CD4-positive, alpha-beta T cell treated with Interleukin-15 for 4 hours (primary cell): ENCODE data around the gene SLC35B1.
"Not testable (repeated sequence)": the region's sequence is repeated elsewhere in the genome, so short reads cannot be mapped to it uniquely, and the experiment has no call there.

Experiments used
- DNase-seq: peaks from one replicate; pipeline ENCODE4 v3.0.0-alpha.2; 2020; ENCODE audit warnings: low spot score

The SLC35B1 gene

GRCh38 chr17:49734515-49735490 lies 27.0 kb upstream of the SLC35B1 start:
- DNase-seq, result no peak

- no peak for DNase-seq
These were observed 23.7 kb upstream of the SLC35B1 start for GRCh38 chr17:49731435-49731831.

DNA sequence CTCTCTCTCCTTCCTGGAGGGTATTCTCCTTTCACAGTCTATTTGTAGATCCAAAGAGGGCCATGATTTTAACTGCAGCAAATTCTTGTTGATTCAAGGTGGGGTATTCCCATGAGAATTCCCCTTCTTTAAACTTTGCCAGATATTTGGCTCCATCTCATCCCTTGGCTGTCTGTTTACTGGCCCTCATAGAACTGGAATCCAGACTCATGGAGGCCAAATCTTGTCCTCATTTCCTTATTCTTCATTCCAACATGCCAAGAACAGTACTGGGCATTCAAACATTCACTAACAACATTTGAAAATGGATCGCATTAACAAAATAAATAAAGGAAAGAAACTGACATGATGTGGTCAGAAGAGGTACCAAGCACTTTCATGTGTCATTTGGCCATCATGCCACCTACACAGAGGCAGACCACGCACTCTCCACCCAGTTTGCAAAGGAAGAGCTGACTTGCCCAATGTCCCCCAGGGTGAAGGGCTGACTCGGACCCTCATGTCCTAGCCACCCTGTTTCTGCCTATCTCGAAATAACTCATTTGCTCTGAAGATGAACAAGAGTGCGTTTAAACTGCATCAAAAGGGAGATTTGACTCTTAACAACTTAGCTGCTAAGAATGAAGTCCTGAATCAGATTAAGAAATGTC lies 23.1 kb upstream of the SLC35B1 start:
- no peak for DNase-seq

DNA sequence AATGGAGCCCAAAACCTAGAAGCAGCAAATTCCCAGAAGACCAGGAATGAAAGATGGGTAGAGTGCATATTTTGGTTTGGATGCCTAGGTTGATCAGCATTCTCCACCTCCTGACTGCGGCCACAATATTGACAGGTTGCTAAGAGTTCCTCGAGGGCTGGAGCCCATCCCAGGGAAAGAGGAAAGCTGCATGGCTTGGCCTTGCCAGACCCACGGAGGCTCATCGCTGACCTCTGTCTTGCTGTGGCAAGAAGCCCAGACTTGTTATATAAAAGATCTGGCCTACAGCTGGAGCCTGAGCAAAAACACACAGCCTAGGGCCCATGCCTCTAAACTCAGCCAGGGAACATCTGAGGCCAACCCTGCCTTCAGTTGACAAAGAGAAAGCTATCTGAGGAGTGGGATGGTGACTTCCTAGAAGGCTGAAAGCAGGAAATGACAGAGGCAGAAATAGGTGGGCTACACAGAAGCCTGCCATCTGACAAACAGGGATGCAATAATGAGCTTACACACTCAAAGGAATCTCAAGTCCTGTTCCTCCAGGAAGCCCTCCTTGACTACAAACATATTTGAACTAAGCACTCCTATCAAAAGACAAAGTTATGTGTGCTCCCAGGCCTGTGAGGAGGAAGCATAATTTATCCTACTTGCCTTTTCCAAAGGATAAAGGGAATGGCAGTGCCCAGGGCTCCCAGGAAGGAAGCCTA lies 22.5 kb upstream of the SLC35B1 start:
- no peak for DNase-seq

- no peak for DNase-seq
These were observed 21.3 kb upstream of the SLC35B1 start for GRCh38 chr17:49729069-49729468.

DNA sequence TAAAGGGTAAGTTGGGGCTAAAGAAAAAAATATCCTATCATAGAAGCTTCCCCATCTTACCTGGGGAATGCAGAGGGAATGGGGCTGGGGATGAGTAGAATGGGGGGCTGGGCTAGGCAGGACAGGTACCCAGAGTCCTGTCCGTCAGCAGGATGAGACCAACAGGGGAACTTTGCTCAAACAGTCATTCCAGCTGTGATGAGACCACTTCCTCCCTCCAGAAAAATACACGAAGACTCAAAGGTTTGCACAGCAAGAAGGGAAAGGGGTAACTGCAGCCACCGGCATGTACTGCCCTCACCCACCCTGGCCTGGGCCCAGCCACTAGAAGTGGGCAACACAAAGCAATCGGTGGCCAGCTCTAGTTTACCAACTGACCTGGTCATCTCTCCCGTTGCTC lies 20.7 kb upstream of the SLC35B1 start:
- DNase-seq, result no peak

DNA sequence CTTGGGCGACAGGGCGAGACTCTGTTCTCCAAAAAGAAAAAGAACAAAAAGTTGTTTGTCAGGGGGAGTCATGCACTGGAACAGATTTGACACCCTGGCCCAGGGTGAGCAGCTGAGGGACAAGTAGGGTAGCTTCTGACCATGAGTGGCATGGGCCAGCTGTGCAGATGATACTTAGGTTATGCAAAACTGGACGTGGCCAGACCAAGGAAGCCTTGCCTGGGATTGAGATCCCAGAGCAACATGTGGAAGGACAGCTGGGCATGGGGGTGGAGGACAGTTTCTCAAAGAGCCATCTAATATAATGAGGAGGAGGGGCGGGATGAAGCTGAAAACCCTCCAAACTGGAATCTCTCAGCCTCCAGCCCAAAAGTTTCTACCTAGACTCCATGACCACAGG lies 19.6 kb upstream of the SLC35B1 start:
- DNase-seq, result no peak

GRCh38 chr17:49725452-49726130 lies 17.8 kb upstream of the SLC35B1 start:
- DNase-seq, result no peak

DNA sequence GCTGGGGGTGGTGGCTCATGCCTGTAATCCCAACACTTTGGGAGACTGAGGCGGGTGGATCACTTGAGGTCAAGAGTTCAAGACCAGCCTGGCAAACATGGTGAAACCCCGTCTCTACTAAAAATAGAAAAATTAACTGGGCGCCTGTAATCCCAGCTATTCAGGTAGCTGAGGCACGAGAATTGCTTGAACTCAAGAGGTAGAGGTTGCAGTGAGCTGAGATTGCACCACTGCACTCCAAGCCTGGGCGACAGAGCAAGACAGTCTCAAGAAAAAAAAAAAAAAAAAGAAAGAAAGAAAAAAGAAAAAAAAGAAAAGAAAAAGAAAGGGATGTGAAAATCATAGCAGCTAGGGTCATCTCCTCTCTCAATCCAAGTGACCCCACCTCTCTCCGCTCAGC lies 16.8 kb upstream of the SLC35B1 start:
- not testable (repeated sequence) for DNase-seq

GRCh38 chr17:49723423-49723822 lies 15.7 kb upstream of the SLC35B1 start:
- no peak for DNase-seq

DNA sequence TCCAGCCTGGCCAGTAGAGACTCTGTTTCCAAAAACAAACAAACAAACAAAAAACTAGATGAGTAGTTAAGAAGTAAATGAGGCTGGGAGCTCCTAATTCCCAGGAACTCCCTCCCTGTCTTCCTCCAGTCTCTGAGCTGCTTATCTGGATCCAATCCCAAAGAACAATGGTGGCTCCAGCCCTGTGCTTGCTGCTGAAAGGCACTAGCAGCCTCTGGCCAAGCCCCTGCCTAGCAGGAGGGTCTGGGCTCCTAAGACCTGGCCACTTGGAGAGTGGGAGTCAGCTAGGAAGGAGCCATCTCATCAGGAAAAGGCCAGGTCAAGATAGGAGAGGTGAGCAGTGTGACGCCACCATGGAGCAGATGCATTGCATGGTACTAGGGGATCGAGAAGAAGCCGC lies 14.3 kb upstream of the SLC35B1 start:
- no peak for DNase-seq

DNA sequence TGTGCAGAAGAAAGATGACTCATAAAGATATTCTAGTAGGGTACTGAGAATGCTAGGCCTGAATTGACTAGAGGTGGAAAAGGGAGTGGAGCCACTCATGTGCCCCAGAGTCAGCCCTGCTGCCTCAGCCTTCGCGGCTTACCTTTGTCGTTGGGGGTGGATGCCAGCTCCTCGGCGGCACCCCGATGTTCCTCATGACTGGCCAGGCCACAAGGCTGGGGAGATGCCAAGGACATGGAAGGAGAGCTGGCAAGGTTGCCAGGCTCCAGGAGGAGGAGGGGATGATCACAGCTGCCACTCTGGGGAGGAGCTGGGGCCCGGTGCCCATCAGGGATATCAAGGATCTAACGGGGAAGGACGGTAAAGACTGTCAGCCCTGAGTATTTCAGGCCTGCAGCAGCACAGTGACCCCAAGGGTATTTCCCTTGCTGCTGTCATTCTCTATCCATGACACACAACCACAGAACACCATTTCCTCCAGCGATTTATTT lies 9.7 kb upstream of the SLC35B1 start:
- peak; percentile 52 for DNase-seq

GRCh38 chr17:49716668-49717364 lies 9.1 kb upstream of the SLC35B1 start:
- no peak for DNase-seq

DNA sequence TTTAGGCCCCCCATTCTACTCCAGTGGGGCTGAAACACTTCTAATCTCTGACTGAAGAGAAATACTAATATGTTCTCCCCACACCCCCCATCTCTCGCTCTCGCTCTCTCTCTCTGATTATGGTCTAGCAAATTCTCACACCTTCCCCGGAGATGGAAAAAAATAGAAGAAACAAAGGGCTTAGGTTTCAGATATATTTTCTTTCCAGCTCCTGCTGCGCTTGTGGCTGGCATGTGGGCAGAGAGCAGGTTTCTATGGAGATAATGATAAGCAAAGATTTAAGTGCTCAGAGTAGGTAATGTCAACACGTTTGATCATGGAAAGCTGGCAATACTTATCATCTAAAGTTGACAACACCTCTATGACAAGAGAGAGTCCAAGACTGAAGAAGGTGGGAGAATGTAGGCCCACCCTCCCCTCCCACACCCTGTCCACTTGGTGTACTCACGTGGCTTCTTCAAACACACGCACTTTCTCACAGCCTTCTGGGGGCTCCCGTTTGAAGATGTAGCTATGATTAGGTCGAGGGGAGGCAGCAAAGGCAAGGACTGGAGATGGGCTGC lies 8.0 kb upstream of the SLC35B1 start:
- peak; percentile 80 for DNase-seq

DNA sequence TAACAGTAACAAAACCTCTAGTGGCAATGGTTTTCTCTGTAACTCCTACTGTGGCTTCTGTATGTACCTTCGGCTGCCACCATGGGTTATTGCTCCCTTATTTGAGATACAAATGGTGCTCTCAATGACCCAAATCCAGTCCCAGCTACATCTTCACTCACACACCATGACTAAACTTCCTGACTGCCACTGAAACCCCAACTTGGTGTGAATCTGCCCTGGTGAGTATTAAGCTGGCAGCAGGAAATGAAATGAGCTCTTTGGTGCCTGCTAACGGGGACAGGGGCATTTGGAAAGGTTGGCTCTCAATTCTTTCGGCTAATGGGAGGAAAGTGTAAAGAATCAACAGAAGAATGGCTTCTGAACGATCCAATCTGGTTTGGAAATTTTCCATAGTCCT lies 7.5 kb upstream of the SLC35B1 start:
- DNase-seq, result peak; percentile 82

- peak; percentile 31 for DNase-seq
These were observed 885 bp upstream of the SLC35B1 start for GRCh38 chr17:49708515-49709183.

- peak; percentile 34 for DNase-seq
These were observed 537 bp downstream of the SLC35B1 start for GRCh38 chr17:49707246-49707607.

GRCh38 chr17:49705254-49705653 lies 2.5 kb downstream of the SLC35B1 start:
- DNase-seq, result no peak

DNA sequence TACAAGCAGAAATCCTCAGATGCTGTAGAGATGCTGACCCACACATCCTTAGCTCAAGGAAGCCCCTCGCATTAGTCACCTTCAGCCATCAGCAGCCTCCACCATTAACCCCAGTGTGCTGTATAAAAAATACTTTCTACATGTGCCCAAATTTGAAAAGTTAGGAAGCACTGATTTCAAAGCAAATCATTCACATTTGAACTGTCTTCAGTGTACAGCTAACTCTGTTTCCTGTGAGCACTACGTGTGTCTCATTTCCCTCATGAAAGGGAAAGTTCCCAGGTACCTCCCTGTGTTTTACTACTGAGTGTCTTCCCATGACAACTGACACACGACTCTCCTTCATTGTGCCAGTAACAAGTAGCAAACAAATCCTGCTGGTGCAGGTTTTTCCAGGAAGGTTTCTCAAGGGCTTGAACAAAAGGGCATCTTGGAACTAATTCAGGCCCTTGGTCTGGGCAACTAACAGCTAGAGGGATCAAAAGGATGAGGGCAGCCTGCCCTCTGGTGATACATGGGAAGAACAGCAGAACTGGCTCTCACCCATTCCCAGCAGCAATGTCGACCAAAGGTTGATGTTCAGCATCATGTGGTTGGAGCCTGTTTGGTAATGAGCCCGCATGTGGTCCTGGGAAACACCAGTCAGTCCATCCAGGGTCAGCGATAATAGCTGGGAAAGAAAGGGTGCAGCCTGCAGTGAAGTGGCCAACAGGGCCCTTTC lies 4.0 kb downstream of the SLC35B1 start:
- DNase-seq, result no peak

DNA sequence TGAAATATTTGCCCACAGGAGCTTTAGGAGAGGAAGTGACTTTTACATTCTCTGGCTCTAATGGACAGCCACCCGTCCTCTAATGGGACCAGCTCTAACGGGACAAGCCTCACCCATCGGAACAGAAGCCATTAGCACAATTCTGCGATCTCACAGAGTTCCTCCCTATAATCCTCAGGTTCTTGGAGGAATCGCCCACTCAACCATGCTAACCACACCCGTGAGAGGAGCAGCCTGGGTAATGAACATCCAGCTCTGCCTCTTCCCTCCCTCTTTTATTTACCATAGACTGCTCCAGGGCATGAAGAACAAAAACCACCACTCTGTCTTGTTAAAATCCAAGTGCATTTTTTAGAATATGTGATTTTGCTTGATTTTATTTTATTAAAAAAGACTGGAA lies 6.8 kb downstream of the SLC35B1 start:
- DNase-seq, result no peak
